HG02642 (cell line): ENCODE measurements around the gene CNTN4.

ENCODE experiments used
- ATAC-seq: cut with Tn5 transposase; IDR thresholded peaks from one replicate; pipeline ENCODE4 v1.9.1; 2021; ENCODE audit warnings: mild to moderate bottlenecking; ENCODE audit not compliant: unreplicated experiment, poor library complexity

Gene CNTN4

DNA sequence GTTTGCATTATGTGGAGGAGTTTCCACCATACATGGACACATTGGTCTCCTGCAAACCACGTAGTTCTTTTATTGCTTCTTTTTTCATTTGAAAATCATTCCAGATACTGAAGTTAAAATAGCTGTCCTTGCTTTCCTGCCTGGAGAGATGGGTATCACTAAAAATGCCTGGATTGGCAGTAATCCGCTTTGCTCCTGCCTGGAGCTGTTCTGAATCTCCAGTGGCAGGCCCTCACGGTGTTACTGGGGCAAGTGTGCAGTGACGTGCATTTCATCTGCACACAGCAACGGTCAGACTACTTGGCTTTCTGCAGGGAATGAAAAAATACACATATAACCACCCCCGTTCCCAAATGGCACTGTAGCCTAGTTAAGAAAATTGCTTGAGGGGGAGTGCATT lies 738.6 kb downstream of the CNTN4 start:
- ATAC-seq = no peak

DNA sequence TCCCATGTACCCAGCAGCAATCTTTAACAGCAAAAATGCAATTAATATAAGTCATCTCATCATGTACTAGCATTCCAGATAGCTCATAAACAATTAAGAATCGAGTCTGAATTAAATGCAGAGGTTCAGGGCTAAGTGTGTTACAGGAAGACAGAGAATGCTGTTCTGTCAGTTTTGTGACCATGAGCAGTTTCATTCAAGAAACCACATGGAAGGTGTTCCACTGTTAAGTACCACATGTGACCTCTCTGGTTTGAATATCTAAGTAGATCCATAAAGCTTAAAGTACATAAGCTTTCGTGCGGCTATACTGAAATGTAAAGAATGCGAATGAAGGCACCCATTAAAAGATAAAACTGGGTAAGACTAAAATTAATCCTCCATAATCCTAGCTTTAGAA lies 739.2 kb downstream of the CNTN4 start:
- ATAC-seq = no peak

DNA sequence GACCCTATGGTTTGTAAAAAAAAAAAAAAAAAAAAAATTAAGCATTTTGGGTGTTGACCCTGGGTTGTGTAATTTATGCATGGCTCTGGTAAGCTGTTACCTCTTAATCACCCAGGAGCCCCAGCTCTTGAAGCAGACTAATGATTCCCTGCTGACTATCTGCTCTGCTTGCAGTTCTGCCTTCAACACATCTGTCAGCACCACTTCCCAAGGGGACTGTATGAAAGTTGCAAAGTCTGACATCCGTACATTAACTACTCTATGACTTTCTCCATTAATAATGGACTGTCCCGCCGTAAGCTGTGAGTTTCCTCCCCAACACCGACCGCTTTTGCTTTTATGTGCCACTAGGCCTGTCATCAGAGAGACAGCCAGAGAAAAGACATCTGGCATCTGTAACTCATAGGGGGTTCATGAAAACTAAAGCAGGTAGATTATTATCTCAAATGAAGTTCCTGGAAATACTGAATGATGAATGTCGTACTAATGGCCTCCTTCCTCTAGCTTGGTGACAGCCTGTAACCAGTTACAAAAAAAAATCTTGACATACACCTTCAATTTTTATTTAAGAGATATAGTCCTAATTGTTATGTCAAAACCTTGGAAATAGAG lies 740.0 kb downstream of the CNTN4 start:
- no peak for ATAC-seq

DNA sequence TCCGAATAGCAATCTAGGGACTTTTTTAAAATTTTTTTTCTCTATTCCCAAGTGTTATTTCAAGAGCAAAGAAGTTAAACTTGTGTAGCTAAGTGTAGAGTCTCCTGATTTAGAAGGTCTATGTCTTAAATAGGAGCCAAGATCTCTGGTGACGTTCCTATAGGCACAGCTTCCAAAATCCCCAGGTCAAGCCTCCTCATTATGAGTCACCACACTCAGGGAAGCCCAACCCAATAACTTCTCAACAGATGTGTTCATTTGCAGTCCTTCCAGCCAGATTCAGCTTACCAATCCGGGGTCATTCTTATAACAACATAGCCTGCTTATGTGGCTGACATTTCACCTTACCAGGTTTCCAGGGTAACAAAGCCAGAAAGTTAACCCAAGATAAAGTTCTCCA lies 741.2 kb downstream of the CNTN4 start:
- no peak for ATAC-seq

DNA sequence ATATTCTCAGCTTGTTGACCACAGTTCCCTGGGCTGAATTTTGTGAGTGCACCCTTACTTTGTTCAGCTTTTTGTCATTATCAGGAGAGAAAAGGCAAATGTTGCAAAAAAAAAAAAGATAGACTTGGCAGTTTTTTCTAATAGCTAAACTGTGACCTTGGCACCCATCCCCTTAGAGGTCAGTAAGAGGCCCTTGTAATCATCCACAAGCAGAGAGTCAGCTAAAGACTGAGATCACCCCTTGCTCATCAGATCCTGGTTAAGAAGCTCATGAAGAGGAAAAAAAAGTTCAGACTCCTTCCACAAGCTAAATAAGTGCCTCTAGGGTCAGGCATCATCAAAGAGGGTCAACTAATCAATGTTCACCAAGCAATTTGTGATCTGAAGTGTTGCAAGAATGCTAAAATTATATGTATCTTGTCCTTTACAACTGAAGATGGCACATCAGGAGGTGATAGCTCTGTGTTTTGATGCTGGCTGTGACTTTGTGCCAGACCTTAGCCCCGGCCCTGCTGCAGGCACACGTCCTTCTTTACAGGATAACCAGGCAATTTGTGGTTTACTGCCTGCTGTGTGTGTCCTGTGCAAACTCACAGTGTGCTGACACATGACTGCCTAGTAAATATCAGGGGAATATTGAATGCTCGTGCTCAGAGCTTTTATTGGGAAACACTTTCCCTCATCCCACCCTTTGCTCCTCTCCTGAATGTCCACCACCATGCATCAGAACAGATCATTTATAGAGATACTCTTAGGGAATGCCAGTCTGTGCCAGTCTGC lies 748.6 kb downstream of the CNTN4 start:
- ATAC-seq = no peak

DNA sequence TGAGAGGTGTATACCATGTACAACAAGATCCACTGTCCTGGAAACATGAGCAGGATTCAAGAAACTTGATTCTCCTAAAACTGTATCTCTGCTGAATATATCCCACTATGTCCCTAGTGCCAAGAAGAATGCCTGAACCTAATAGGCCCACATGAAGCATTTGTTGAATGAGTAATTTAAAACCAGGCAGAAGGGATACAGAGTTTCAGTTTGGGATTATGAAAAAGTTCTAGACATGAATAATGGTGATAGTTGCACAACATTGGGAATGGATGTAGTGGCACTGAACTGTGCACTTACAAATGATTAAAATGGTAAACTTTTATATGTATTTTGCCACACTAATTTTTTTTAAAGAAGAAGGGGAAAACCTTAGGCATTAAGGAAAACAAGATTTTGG lies 750.4 kb downstream of the CNTN4 start:
- ATAC-seq = no peak

DNA sequence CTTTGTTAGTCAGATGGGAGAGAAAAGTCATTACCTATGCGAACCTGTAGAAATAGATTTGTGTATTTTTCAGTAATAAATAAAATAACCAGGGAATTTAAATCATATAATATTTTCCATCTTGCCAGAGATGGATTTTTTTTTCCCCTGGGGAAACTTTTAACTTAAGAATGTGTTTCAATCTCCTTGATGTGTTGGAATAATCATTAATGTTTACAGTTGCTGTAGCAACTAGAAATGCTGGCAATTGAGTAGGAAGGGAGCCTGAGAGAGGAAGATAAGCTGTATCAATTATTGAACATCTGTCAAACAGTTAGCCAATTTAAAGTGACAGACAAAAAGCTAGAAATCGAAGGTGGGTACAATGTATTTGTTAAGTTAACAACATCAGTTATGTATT lies 752.0 kb downstream of the CNTN4 start:
- ATAC-seq = no peak

DNA sequence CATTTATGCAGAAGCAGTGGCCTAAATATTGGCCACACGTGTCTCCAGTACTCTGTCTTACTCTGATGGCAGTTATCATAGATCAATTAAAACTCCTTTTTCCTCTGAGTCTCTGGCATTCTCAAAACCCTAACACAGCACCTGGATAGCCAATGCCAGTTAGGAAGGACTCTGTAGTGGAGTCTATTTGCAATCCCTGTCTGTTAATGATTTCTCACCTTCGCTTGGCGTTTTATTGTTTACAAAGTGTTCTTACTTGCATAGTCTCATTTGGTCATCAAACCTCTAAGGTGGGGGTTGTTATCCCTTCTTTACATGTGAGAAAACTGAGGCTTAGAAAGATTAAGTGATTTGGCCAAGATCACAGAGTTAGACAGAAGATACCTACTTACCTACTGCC lies 752.7 kb downstream of the CNTN4 start:
- ATAC-seq = no peak

DNA sequence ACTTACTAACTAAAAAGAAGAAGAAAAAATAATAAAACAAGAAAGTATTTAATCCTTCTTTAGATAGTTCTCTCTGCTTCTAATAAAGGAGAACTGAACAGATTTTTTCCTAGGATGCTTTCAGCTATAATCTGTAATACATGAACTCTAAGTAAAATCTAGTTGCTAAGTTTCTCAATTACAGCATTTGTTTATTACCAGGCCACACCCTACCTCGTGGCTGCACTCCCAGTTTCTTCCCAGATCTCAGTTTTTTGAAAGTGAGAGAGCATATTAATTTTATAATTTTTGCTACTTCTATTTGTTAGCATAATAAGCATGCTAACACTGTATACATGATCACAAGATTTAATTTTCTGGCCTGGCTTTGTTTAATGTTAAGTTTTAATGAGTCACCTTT lies 753.2 kb downstream of the CNTN4 start:
- ATAC-seq = no peak

DNA sequence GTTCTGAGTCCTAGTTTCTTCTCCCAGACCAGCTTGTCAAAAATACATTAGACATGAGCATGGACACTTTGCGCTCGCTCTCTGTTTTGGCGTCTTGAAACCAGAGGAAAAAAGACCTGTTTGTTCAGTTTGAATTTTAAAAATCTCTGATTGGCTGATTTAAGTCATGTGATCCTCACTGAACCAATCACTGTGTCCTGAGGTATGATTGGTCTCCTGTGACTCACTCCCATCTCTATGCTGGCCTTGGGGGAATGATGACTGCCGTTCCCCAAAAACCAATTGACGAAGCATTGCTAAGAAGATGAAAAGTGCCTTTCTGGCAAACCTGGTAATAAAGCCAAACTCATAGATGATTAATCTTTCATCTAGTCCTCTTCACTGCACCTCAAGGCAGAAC lies 755.0 kb downstream of the CNTN4 start:
- ATAC-seq = no peak

DNA sequence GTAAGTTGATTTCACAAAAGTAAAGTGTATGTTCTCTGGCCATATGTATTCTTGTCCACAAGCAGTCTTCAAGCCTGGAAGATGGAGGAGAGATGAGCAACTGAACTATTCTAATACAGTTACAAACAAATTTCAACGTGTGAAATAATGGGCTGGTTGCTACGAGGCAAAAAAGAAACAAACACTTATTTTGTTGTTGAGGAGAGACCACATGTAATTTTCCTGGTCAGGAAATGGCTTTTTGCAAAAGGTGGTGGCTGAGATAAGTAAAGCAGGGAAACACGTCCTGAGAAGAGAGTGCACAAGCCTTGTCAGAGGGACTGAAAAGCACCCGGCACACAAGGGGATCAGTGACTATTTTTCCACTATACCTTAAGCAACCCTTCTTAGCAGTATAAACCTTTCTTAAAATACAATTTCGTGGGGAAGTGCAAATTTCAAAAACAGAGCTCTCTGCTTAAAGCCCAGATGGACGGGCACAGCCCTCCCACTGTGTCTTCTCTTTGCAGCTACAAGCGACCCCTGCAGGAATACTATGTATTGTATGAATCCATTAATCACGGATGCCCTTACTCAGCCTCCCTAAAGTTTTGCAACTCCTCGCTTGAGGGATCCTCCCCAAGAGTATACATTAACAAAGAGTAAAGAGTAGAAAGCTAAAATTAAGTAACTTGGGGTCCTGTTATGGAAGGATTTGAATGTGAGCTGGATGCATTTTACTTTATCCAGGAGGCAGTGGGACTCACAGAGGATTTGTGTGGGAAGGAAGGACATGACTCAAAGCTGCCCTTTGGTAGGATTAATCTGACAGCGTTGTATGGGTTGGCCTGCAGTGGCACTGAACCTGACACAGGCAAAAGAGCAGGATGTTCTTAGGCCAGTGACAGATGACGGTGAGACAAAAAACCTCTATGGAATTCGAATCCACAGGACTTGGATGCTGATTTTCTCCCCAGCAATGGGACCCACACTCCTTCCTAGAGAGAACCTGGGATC lies 757.8 kb downstream of the CNTN4 start:
- ATAC-seq = no peak

DNA sequence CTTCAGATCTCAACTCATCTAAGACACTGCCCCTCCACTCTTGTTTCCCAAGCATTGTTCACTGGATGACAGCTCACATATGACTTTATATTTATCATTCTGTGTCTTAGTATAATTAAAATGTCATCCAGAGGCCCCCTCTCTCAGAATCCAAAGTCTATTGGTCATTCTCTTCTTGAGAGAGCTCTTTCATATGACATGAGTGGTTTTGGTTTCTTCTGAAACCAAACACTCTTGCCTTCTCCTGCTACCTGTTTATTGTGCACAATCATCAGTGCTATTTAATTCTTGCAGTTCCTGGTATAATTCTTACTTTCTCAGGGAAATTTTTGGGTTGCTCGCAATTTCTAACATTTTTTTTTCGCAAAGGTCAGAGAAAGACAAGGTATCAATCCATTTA lies 762.0 kb downstream of the CNTN4 start:
- ATAC-seq = no peak

DNA sequence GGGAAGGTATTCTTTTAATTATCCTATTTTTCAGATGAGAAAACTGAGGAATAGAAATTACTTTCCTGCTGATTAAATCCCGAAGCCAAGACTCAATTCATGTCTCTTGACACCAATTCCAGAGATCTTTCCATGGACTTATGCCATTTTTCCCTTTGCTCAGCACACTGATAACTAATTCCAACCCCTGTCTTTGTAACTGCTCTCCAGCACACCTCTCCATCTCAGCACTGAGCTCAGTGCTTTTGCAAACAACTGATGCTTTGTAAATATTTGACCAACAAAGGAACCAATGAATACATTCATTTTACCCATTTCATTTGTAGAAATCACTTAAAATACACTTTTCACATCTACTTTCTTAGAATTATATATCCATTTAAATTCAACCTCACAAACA lies 762.5 kb downstream of the CNTN4 start:
- ATAC-seq = no peak

DNA sequence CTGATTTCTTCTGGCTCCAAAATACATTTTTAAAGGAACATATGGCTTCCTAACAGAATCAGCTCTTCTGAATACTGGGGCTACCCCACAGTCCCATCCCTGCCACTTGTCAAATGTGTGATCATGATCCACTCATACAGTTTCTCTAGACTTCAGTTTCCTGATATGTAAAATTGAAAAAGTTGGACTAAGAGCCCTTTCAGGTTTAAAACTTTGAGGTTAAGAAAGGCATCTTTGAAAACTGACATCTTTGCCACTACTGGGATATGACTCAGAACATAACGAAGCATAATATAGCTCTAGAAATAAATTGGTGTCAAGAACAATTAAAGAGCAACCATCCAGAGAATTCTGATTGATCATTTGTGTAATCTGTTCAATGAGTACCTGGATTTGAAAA lies 763.3 kb downstream of the CNTN4 start:
- no peak for ATAC-seq

DNA sequence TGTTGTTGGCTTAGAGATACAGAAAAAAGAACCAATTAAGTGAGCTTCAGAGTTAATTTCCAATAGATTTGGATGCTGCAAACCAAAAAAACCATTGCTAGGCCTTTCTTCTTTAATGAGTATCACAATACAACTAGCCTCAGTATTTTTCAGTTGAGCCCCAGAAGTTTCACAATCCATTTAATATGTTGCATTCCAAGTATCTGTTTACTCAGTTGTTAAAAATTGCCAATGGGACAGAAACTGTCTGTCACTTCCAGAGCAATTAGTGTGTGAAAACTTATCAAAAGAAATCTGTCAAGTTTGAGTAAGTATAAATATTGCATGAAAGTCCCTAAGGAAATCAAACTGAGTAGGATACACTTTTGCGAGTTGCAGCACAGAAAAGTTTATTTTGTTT lies 763.7 kb downstream of the CNTN4 start:
- ATAC-seq = no peak

DNA sequence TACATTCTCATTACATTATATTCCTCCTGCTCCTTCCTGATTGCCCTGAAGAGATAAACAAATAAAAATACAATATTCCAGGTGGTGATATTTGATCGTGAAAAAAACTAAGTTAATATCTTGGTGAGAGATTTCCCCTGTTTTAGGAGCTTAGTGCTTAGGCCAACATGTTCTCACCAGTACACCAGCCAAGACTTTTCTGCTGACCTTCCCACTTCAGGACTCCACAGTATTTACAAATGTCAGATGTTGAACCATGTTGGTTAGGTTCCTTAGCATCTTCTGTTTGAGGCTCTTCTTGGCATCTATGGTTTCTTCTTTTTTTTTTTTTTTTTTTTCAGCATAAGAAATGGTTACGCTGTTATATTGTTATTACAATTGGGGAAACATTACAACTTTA lies 764.5 kb downstream of the CNTN4 start:
- ATAC-seq = no peak

DNA sequence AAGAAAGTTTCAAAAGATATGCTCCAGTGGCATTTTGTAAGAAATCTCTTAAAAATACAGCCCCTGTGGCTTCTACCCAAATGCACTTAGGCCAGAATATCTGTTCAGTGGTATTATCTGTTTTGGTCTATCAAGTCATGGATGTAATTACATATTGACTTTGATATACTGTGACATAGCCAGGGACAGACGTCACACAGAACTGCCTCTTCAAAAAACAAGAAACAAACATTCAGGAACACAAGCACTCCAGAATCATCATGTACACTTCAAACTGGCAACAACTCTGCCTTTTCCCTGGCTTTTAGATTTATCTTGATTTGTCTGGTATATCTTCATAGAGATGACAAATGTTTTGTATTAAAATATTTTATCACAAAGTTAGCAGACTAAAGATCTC lies 771.2 kb downstream of the CNTN4 start:
- no peak for ATAC-seq

DNA sequence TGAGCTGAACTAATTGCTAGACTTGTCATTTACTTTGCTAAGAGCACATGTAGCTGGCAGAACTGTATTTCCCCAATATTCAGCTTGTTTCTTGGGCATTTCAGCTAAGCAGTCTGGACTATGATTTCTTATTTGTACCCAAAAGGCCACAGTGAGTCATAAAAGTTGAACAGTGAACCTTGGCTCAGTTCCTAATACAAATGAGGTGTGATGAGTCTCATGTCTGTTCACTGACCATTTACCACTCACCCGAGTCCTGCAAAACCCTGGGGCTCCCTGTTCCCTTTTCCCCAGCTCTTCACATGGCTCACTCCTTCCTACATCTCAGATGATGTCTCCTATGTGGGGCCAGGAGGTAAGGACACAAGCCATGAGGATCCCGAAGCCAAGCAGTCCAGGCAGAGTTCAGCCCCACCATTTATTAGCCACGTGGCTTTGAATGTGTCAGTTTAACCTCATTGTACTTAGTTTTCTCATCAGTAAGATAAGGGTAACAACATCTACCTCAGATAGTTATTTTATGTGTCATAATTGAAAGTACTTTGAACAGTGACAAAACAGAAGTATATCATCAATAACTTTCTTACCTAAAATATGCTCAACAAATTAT lies 772.2 kb downstream of the CNTN4 start:
- no peak for ATAC-seq

DNA sequence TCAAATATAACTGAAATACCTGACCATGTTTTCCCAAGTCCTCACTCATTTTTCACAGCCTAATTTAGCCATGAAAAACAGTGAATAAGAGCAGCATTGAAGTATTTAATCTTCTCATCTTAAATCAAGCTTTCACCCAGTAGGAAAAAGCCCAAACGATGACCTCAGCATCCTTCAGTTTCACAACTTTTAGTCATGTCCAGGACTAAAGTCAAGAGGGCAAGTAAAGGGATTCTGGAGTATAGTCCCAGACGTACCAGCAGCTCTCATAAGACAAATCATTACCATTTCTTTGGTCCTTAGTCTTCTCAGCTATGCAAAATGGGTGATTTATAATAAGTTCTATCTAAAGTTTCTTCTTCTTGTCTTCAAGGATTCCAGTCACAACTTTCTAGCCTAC lies 774.2 kb downstream of the CNTN4 start:
- ATAC-seq = no peak

DNA sequence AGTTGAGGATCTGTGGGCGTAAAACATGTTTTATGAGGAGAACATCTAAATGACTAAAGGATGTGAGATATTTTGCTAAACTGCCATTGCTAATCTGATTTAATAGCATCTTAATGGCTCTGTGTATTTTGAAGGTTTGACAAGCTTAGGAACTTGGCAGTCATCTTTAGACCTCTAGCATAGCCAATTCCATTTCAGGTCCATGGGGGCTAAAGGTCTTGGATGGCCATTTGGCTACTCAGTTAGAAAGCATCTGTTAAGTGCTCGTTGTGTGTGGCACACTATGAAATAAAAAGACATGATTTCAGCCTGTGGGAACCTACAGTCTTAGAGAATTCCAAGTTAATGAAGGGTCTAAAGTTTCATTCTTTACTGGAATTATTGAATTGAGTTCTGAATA lies 775.3 kb downstream of the CNTN4 start:
- no peak for ATAC-seq

DNA sequence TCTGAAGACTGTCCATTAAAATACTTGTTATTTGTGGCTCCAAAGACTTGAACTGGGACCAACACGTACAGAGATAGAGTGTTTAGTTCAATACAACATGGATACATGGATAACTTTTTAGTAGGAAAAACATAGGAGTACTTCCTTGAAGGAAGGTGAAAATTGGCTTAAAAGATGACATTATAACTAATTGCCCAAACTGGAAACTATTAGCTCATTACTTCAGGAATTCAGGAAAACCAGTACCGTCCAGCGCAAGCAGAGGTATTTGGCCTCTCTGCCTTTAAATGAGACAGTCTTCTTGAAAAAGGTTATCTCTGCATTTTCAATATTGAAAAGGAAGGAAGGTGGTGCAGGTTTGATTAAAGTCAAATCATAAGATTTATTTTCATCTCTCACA lies 777.0 kb downstream of the CNTN4 start:
- no peak for ATAC-seq
